AG20443 (cell line): ENCODE results near the gene PNLIPRP3.
A peak's percentile ranks its signal among the peaks of the same experiment; 100 is the strongest.

Source experiments
- DNase-seq: peaks from one replicate; pipeline ENCODE4 v3.0.0; 2012; ENCODE audit warnings: low spot score, mixed read lengths

The PNLIPRP3 gene

GRCh38 chr10:116451711-116452337 lies 24.2 kb downstream of the PNLIPRP3 start:
- no peak for DNase-seq

- DNase-seq: no peak
These were observed 24.7 kb downstream of the PNLIPRP3 start for GRCh38 chr10:116452338-116452720.

- no peak for DNase-seq
These were observed 29.8 kb downstream of the PNLIPRP3 start for GRCh38 chr10:116457488-116457887.

DNA sequence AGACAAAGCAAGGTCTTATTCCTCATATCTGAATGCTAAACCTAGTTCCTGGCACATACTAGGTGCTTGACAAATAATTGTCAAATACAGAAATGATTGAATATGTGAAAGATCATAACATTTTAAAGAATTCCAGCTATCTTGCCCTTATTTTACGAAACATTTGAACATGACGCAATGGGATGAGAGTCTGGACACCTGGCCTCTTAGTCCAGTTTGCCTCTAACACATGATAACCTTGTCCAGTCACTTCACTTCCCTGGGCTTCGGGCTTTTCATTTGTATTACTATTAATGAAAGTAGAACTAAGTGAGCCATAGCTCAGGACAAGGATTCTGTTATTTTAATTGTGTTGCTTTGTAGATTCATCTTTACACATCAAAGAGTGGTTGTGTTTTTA lies 32.6 kb downstream of the PNLIPRP3 start:
- no peak for DNase-seq

- no peak for DNase-seq
These were observed 34.0 kb downstream of the PNLIPRP3 start for GRCh38 chr10:116461680-116462079.

- DNase-seq: no peak
These were observed 36.6 kb downstream of the PNLIPRP3 start for GRCh38 chr10:116464257-116464656.

GRCh38 chr10:116465546-116465945 lies 37.9 kb downstream of the PNLIPRP3 start:
- DNase-seq: no peak

GRCh38 chr10:116466715-116467422 lies 39.2 kb downstream of the PNLIPRP3 start:
- DNase-seq: no peak

DNA sequence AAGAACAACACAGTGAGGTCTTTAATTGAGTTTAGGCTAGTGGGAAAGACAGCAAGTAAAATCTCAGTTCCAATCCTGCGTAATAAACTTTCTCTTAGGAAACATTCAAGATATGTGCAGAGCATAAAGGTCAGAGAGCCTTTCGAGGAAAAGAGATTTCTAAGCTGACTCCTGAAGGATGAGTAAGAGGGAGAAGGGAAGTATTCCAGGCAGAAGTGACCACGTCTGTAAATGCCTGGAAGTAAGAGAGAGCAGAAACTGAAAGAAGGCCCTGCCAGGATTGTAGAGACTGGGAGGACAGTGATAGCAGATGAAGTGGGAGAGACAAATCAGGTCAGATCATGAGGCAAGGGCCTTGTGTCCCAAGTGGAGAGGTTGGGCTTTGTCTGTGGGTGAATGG lies 41.8 kb downstream of the PNLIPRP3 start:
- DNase-seq: no peak

GRCh38 chr10:116470071-116470470 lies 42.4 kb downstream of the PNLIPRP3 start:
- no peak for DNase-seq

DNA sequence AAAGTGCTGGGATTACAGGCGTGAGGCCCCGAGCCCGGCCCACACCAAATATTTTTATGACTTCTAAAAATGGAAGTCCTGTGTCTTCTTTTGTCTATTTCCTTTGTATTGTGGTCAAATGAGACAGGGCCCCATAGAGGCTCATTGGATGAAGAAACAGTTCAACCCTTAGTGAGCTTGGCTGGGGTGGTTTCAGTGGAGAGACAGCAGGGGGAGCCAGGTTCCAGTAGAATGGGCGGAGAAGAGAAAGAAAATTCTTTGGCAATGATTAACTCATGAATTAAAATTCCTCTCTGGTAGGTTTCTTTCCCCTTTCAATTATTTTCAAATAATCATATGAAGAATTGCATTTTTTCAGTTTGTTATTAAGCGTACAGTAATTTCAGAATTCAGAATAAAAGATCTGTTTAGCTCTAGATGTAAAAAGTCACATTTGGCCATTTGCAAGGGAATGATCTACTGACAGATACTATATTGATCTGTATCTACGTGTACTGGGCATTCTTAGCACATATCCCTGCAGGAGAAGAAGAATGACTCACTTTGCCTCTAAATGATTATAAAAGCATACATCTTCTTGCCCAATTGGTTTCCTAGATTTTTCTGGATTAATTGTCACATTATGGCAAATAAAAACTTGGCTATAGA lies 43.2 kb downstream of the PNLIPRP3 start:
- DNase-seq: peak; percentile 63

DNA sequence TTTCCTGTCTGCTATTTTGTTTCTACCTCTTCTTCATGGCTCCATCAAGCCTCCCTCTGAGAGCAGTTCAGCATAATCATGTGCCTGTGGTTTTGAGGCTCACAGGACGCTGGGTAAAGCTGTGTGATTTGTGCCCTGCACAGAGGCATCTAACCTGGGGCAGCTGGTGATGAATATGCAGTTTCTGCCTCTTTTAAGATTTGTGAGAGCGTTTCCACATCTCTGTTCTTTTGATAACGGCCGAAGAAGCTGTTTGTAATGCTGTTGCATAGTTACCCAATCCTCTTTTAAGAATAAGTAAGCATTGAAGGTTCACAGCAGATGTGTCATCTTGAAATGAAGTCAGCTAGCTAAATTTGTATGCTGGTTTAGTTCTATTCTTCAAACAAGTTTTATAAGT lies 45.2 kb downstream of the PNLIPRP3 start:
- DNase-seq: no peak

DNA sequence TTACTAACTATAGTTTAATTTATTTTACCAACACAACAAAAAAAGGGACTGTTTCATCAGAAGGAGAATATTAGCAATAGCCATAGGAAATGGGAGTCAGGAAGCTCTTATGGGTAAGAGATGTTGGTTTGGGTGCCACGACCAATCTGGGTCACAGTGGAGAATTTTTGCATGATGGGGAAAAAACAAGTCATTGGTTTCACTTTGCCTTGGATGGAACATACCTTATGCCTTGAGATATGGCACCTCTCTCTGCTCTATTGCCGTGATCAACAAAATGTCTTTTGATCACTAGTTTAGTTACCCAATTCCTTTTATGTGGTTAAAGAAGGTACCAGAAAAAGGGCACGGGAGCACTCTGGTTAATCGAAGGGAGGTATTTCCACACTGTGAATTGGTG lies 48.2 kb downstream of the PNLIPRP3 start:
- DNase-seq: no peak

- no peak for DNase-seq
These were observed 48.8 kb downstream of the PNLIPRP3 start for GRCh38 chr10:116476461-116476860.

DNA sequence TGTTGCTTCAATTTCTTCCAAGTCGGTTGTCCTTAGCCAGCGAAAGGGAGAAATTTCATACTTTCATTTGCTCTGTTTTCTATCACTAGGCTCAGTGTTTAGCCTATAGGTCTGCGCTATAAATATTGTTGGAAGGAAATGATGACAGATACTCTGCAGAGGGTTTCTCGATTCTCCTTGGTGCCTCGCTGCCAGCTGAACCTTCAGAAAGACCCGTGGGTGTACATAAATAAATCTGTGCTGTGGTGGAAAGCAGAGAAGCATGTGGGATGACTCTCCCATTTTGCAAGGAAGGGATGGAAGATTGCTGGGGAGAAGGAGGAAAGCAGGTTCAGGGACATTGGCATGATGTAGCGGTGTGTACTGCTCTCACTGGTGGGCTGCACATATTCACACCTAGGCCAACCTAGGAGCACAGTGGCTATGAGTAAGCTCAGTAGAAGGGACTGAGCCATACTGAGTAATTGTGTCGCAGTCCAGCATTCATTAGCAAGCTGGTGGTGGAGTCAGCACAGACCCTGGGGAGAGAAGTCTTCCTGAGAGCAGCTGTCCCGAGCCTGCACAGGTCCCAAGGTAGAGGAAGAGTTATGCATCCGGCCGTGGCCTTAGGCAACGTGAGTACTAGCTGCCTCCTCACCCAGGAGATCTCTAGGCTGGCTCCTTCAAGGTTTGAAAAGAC lies 50.5 kb downstream of the PNLIPRP3 start:
- DNase-seq: no peak

DNA sequence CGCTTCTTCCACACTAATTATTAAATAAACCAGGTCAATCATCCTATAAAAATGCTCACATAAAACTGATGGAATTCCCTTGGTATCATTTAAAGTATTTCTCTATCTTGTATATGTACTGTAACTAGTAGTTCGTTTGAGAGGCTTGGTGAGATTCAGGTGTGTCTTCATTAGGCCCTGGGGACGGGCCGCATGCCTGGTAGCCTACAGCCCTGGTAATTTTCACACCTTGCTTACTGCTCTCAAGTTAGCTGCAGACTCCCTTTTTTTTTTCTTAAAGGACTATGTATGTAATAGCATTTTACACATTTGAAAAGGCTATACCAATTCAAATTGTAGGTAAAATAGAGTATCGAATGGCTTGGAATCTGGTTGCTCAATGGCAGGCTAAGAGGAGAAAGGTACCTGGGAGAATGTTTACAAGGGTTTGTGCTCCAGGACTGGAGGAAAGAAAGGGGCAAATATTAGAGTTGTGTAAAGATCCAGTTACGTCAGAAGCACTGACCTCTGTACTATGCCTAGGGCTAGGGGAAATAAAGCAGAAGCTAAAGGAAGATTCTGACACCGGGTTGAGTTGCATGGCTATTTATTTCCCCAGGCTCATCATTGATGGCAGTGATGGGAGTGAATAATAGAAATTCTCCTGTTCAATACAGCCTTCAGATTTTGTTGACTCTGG lies 59.3 kb downstream of the PNLIPRP3 start:
- DNase-seq: no peak

DNA sequence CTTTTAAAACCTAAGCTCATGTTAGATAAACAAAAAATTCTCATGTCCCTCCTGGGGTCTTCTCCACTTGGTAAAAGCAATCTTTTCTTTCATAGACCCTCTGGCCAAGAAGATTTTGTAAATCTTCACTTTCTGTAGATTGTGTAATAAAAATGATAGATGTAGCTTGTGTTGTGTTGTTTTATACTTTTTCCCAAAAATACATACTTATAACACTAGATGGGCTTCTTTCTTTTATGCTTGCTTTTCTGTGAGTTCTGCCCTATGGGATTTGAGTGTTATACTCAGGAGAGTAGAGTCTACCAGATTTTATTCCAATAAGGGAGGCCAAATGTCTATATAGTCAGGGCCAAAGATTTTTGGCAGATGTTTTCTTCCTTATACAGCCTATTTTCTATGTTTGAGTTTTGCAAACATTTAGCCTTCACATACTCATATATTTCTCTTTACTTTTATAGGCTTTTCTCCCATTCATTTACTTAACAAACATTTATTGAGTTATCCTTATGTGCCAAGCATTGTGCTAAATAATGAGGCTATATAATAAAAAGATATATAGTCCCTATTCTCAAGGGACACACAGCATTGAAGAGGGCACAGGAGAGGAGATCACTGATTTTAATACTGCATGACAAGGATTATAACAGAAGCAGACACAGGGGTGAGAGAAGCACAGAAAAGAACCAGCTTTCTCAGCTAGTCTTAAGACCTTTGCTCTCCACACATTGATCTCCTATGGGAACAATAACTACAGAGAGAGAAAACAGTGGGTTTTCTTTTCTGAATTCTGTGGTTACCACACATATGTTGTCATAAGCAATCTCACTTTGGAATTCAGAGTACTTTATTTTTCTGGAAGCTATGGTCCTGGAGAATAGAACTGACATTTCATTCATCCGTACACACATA lies 60.1 kb downstream of the PNLIPRP3 start:
- no peak for DNase-seq

DNA sequence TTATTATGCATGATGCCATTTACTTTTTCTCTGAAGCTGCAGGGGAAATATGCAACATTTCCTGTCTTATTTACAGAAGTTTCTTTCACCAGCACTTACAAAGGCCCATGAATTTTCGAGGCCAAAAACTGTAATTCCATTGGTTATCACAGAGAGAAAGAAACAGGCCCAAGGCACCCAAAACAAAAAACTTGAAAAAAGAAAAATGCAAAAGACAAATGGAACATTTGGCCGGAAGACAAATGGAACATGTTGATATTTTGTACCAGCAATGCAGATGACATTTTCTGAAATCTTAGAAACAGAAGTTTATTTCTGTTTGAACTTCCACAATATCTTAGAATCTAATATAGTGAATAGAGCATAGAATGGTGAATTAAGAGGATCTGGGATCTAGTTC lies 61.8 kb downstream of the PNLIPRP3 start:
- no peak for DNase-seq

- peak; percentile 48 for DNase-seq
These were observed 62.5 kb downstream of the PNLIPRP3 start for GRCh38 chr10:116490028-116490662.

DNA sequence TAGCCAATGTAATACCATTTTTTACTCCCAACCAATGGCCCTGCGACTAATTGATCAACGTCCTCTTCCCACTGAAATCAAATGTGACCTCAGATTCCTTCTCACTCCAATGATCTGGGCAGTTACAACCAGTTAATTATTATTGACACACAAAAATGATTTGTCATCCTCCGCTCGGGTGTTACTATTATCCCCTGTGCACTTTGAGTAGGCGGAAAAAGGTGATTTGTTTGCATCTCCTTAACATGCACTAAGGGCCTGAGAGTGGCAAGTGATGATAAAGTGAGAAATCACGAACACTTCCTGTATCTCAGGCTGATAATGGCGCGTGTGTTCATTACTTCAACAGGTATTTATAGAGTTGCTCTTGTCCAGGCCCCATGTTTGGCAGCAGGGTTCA lies 77.1 kb downstream of the PNLIPRP3 start:
- DNase-seq: no peak

- DNase-seq: no peak
These were observed 82.9 kb downstream of the PNLIPRP3 start for GRCh38 chr10:116510565-116510964.
